GM19023 (cell line): ENCODE results near the gene CERKL.

ENCODE experiments used
- ATAC-seq: cut with Tn5 transposase; IDR thresholded peaks from one replicate; pipeline ENCODE4 v1.9.1; 2021; ENCODE audit warnings: mild to moderate bottlenecking, moderate library complexity; ENCODE audit not compliant: unreplicated experiment

The CERKL gene

DNA sequence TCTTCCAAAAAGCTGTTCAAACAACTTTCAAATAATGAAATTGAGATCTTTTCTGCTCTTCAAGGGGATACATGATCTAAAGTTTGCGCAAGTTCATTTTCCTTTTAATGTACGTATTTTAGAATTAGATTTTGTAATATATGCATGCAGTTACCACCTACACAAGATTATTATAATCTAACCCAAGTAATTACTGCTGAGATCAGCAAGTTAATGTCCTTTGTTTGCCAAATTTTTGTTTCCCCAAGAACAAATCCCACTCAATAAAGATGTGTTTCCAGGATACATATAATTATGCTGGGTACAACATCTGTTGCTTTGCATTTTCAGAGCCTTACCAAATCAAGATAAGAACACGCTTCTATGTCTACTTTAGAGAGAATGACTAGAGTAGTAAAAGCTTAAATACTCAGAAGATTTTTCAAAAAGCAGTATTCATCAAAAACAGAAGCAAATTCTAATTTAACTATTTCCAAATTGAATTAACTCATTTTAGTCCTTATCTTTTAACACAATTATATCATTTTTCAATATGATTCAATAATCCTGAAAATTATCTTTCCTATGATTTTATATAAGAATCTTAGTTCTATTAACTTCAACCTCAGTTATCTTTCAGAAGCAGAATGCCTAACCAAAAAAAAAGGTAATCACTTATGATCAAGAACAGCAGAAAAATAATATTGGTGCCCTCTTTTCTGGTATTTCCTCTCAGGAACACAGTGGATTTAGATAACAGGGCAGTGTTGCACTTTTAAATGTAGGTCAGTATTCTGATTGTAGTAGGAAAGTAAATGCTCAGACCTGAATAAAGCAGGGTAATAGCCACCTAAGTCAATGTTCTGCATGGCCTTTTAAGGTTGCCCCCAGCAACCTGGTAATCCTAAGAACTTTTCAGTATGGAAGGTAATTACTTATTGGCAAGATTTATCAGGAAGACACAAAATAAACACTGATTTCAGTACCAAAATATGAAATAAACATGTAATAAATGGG, 28.0 kb downstream of the CERKL start:
- no peak for ATAC-seq

DNA sequence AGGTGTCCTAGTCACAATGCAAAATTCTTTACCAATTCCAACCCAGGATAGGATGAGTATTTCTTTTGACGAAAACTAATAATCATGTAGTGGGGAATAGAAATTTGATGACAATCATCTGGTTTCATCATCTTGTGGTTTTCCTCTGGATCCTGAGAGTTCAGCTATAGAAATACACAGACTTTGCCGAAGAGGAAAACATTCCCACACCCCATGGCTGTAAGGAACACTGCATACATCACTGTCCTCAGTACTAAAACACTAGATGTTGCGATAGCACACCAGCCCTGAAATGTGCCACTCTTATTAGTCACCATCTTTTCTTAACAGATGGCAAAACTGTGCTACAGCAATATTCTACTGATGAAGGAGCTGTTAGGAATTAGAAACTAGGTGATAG, 29.4 kb downstream of the CERKL start:
- no peak for ATAC-seq

DNA sequence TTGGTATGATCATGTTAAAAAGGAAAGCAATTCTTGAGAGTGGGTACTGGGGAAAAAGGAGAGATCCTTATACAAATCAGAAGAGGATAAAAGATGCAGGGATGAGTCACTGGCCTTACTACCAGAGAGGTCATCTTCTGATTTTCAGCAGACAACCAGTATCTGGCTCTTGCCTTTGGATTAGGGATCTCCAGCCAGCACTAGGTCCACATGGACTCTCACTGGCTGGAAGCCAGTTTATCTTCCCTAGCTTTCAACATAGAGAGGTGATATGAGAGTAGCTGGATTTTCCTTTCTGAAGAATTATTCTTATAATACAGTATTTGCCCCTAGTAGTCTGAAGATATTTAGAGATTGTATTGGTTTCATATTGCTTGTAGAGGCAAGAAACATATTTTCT, 30.2 kb downstream of the CERKL start:
- ATAC-seq: no peak

DNA sequence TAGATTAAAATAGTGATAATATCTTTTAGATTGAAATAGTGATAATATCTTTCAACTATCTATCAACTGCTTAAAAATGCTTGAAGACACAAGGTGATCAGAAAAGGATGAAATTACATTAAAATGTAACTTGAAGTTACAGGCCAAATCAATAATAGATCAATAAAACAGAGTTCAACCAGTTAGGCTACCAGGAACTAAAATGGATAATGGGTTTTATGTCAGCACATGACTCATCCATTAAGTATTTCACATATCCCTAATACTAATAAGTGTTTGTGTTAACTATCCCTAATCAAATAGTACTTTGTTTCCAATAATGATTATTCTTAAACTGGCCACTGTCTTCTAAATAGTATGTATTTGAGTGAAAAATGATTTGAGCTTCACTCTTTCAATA, 33.7 kb downstream of the CERKL start:
- no peak for ATAC-seq

DNA sequence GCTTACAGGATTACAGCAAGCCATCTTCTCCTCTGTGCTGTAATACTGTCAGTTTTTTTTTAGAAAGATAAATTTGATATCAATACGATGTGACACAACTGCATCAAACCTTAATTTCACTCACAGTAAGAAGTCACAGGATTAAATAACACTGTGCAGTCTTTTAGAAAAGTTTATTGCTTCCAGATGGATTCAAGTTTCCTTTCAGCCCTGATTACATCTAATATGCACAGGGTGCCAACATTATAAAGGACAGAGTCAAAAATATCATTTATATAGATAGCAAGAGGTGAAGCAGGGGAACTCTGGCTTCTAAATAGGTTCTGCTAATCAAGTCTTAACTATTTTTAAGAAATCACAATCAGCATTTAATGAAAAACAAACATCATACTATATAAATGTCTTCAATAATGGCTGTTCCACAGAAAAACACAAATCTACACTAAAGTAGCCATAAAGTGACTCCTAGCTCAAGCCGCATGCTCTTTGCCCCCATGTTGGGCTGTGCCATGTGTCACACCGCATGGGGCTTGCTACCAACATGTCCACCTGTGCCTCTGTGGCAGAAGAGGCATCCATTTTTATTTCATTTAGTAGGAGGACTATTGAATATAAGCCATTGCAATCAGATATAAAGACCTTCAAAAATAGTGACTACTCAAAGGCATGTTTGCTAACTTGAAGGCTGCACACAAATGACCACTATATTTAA, 35.0 kb downstream of the CERKL start:
- ATAC-seq: no peak

DNA sequence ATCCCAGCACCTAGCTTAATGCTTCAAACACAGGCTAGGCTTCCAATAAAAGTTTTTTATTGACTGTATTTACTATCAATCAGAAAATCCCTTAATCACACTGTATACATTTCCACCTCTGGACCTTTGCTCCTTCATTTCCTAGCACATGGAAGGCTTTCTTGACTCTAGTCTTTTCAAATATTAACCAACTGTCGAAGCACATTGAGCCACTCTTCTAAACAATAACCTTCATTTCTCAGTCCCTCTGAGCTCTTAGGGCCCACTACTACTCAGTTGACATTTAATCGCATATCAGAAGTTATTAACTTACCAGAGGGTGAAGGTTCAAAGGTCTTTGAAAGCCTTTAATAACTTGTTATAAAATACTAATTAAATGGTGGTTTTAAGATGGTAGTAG, 37.4 kb downstream of the CERKL start:
- ATAC-seq: no peak

DNA sequence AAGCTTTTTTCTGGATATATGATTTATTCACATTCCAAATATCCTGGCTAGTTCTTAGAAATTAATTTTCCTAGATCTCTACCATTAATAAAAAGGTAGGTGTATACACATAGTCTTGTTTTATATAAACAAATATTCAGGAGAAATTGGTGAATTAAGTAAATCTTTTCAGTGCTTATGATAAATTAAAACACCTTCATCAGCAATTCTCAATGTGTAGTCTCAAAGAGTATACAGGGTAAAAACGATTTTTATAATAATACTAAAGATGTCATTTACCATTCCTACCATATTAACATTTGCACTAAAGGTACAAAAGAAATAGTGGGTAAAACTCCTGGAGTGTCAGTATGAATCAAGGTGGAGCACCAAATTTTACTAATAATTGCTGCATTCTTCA, 40.2 kb downstream of the CERKL start:
- ATAC-seq: no peak

DNA sequence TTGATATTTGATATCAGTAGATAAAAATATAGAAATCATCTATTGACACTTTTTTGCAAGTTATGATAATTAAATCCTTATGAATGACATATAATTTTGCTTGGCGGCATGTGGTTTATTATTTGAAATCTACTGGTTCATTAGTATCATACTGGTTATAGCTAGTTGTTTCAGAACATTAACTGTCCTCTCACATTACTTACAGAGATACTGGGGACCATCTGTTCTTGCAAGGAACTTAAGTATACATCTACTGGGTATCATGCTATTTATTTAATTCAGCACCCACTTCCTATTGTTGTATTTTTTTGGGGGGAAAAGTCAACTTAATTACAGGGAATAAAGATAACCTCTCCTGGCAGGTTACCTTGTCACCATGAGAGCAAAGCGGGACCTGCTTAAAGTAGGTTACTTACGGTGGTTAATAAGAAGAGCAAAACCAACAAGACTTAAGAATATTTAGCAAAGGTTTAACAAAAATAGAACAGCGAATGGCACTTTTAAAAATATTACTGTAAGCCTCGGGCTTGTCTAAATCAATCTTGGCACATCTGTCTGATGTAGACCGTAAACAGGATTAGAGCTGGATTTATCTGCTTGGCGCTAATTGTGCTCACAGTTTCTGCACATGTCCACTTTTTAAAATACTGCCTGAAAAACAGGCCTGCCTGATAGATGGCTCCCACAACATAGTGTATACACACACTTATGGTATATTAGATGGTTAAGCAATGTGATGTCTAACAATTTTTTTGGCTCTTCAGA, 41.8 kb downstream of the CERKL start:
- no peak for ATAC-seq

DNA sequence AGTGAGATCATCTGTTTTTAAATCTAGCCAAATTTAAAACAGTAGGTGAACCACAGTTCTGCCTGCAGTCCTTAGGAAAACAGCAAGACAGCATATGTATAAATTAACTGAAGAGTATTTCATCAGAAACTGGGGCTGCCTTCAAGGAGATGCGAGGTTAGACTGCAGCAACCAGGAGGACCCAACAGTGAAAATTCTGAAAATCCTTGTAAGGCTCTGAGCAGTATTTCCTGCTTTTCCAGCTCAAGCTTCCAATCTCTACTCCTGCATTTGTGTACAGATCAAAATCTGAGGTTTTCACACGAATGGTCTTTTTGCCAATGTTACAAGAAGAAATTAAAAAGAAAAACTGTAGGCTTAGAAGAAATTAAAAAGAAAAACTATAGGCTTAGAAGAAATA, 43.7 kb downstream of the CERKL start:
- ATAC-seq: no peak

DNA sequence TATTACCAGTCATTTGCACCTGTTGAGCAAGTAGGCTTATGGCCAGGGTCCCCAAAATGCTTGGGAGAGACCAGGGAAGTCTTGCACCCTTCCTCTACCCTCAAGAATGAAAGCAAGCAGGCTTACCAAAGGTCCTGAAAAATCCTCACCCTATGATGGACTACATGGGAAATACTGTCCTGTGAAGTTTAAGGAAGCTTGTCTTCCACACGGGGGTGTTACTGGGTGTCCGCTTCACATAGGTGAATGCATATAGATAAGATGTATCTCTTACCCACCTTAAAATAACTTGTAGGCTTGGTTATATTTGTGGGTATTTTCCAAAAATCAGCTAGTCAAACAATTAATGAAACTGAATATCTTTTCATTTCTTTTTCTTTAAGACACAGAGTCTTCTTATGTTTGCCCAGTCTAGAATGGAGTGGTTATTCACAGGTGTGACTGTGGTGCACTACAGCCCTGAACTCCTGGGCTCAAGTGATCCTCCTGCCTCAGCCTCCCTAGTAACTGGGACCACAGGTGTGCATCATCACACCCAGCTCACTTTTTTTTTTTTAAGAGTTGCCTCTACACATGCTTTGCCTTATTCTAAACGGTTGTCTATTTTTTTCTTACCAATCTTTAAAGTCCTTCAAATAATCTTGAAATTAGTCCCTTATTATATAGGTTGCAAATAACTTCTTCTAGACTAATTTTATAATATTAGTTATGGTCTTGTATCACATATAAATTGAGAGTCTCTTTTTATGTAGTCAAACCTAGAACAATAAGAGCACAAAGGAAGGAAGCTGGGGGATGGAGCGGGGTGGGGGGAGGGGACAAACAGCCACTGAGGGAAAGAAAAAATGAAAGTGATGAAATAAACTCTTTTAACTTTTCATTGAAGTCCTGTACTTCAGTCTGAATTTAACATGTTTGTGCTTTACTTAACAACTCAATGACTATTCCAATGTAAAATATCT, 49.0 kb downstream of the CERKL start:
- no peak for ATAC-seq

DNA sequence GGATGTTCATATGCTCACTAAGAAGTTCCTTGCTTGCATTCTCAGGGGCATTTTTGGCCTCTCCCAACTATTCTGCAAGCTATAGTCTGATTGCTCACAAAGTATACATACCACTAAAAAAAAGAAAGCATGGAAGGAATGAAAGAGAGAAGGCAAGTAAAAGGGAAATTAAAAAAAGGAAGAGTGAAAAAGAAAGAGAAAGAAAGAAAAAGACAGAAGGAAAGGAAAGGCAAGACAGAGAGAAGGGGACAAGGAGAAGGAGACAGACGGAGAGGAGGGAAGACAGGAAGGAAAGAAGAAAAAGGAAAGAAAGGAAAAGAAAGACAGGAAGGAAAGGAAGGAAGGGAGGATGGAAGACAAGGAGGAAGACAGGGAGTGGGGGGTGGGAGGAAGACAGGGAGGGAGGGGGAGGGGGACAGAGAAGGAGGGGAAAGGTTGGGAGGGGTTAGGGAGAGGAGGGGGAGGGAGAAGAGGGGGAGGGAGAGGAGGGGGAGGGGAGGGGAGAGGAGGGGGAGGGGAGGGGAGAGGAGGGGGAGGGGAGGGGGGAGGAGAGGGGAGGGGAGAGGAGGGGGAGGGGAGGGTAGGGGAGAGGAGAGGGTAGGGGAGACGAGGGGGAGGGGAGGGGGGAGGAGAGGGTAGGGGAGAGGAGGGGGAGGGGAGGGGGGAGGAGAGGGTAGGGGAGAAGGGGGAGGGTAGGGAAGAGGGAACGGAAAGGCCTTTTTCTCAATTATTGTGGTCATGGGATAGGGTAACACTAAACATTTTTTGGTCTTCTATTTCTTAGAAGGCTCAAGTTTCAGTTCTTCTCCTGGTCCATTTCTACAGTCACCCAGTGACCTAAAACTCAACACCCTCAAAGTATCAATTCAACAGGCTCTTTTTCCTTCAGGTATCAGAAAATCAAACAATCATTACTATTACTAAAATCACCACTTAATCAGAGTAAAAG, 50.7 kb downstream of the CERKL start:
- ATAC-seq: no peak

DNA sequence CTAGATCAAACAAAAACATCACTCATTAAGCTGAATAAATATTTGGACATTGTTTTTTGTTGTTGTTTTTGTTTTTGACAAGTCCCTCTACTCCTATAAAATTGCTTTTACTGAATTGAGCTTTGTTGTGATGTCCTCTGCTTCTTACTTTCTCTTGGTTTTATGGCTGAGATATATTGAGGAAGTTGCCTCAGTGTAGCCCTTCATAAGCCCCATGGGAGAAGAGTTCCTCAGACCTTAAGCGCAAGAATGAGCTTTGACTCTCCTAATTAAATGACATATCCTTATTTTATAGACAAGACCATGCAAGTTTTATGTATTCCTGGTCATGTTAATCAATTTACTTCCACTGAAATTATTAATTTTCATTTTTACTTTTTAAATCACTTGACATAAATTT, 54.9 kb downstream of the CERKL start:
- ATAC-seq: no peak

DNA sequence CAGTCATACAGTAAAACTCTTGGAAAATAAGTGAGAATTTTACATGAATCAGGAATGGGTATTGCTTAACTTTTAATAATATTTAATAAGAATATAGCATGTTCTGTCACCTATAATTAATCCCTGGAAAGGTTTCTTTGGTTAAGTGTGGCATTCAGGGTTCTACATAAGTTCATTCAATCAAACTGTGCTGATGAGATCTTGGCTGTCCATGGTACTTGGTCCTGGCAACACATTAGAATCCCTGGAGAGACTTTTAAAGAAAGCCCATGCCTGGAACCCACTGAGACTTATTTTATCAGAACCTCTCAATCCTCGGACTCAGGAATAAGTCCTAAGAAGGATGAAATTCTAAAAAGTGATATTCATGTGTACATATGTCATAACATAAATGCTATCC, 60.3 kb downstream of the CERKL start:
- no peak for ATAC-seq

DNA sequence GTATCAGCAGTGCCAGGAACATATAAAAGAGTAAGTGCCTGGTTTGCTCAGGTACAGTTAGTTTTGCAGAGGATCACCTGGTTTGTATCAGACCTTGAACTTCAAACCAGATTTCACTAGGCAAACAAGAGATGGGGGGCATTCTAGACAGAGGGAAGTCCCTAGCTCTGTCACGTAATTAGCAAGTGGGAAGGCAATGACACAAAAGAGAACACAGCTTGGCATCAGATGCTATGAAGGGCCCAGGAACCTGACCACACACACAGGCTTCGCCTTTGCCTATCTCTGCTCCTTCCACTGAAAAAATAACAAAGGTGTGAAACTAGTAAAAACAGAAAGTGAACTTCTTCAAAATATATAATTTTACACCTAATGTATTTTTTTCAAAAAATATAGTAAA, 62.6 kb downstream of the CERKL start:
- peak; percentile 69 for ATAC-seq

DNA sequence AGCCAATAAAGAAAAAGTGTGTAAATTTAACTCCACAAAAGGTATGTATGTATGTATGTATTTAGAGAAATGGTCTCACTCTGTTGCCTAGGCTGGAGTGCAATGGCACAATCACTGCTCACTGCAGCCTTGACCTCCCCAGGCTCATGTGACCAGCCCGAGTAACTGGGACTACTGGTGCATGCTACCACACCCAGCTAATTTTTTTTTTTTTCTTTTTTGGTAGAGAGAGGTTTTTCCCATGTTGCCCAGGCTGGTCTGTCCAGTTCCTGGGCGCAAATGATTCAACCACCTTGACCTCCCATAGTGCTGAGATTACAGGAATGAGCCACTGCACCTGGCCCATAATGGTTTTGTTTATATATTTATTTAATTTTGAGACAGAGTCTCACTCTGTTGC, 67.1 kb downstream of the CERKL start:
- ATAC-seq: no peak

DNA sequence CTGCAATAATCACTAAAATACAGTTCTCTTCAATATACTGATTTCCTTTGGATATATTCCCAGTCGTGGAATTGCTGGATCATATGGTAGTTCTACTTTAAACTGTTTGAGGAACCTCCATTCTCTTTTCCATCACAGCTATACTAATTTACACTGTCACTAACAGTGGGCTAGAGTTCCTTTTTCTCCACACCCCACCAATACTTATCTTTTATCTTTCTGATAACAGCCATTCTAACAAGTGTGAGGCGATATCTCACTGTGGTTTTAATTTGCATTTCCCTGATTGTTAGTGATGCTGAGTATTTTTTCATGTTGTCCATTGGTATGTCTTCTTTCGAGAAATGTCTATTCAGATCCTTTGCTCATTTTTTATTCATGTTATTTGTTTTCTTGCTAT, 68.4 kb downstream of the CERKL start:
- ATAC-seq: no peak

DNA sequence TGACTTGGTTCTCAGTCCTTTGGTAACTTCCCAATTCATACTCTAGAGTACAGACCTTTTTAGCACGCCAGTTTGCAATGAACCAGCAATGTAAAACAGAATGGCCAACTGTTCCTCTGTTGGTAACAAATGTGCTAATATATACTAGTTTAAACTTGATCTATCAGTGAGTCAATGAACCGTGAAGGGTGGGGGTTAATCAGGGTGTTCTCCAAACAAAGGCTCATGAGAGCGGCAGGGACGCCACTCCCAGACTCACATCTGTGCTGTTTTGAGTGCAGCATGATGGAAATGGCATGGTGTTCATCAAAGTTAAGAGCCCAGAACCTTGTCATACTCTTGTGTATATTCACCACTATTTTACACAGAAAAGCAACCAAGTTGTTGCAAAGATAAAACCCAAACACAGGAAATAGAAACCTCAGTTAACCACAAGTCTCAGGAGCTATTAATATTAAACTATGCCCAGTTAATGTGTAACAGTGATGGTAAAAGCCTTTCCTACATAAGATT, 70.3 kb downstream of the CERKL start:
- ATAC-seq: peak; percentile 96

DNA sequence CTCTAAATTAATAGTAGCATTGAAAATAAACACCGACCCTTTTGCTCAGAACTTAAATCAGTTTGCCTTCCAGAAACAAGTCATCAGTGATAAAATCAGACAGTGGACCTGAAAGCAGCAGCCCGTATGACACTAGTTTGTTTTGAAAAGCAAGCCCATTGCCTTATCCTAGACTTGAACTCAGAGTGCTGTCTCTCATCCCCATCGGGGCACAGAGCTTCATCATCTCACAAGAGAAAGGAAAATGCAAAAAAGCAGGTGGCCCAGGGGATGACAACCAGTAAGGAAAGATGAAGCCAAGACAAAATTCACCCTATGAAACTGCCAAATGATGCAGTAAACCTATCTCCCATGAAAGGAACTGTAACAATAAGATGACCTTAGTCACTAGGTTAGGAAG, 71.2 kb downstream of the CERKL start:
- no peak for ATAC-seq

DNA sequence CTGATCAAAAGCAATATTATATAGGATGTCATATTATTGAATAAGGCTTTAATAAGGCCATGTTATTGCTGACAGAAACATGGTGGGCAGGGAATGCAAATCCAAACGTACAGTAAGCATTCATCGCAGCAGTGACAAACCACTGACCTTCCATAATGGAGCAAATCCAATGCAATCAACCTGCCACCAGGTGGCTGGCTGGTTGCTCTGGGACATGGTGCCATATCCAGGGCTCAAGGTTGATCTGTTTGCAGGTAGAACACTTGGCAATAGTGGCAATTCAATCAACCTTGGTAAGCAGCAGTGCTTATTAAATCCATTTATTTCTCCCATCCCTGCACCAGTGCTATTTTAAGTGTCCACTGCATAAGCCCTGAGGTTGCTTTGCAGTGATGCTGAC, 75.4 kb downstream of the CERKL start:
- ATAC-seq: no peak
